Measurements from ENCODE around the gene BAIAP3. TPM values are rescaled to one million over a fixed set of nuclear protein-coding genes. Genes with fewer than 3 reads are reported as not detected.

The BAIAP3 gene
- total RNA-seq, 4 donors from 2014 or later = 1.5 to 14.2 (median 1.9) TPM

DNA sequence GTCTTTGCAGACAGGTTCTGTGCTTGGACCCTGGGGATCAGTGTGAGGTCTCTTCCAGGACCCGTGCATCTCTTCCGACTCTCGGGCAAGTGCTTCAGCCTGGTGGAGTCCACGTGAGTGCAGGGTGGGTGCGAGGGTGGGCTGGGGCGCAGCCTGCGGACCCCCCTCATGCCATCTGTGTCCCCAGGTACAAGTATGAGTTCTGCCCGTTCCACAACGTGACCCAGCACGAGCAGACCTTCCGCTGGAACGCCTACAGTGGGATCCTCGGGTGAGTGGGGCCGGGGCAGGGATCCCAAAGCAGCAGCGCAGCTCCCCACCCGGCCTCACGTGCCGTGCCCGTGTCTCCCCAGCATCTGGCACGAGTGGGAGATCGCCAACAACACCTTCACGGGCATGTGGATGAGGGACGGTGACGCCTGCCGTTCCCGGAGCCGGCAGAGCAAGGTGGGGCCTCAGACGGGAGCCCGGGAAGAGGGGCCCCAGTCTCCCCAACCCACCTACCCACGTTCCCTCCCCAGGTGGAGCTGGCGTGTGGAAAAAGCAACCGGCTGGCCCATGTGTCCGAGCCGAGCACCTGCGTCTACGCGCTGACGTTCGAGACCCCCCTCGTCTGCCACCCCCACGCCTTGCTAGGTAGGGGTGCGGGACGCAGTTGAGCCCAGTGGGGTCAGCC, 28.4 kb downstream of the BAIAP3 start:
- DNase-seq (ENCODE audit: low spot score) (no peak), ATAC-seq (ENCODE audit: low FRiP score) (no peak)
- TF ChIP-seq, protein P1, sequence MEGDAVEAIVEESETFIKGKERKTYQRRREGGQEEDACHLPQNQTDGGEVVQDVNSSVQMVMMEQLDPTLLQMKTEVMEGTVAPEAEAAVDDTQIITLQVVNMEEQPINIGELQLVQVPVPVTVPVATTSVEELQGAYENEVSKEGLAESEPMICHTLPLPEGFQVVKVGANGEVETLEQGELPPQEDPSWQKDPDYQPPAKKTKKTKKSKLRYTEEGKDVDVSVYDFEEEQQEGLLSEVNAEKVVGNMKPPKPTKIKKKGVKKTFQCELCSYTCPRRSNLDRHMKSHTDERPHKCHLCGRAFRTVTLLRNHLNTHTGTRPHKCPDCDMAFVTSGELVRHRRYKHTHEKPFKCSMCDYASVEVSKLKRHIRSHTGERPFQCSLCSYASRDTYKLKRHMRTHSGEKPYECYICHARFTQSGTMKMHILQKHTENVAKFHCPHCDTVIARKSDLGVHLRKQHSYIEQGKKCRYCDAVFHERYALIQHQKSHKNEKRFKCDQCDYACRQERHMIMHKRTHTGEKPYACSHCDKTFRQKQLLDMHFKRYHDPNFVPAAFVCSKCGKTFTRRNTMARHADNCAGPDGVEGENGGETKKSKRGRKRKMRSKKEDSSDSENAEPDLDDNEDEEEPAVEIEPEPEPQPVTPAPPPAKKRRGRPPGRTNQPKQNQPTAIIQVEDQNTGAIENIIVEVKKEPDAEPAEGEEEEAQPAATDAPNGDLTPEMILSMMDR (IDR thresholded peaks at IDR 0.05) = no peak

DNA sequence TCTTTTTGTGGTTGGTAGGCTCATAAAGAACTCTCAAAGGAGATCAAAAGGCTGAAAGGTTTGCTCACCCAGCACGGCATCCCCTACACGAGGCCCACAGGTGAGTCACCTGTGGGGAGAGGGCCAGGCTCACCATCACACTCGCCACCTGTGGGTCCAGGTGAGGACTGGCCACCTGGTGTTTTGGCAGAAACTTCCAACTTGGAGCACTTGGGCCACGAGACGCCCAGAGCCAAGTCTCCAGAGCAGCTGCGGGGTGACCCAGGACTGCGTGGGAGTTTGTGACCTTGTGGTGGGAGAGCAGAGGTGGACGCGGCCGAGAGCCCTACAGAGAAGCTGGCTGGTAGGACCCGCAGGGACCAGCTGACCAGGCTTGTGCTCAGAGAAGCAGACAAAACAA, 29.4 kb downstream of the BAIAP3 start:
- ATAC-seq (ENCODE audit: low FRiP score) (no peak), DNase-seq (ENCODE audit: low spot score) (no peak)
- TF ChIP-seq, protein P1 (IDR thresholded peaks at IDR 0.05) = no peak

DNA sequence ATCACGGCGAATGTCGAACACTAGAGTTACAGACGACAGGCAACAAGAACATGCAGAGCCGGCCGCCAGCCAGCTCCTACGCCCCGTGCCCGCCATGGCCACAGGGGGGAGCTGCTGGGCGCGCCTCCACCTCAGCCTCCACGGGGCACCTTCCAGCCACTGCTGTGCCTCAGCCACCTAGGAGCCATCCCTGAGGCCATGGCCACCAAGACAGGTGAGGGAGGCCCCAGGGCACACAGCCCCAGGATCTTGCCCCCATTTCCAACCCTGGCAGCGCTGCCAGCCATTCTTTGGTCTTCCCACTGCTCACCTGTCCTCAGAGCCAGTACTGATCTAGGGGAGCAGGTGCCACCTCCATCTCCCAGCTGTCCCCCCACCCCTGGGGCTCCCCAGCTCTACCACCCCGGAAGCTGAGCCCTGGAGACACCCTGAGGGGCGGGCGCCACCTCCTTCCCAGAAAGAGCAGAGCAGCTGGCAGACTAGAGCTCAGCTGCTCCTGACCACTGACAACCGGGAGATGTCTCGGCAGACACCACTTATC, 30.1 kb downstream of the BAIAP3 start:
- ATAC-seq (ENCODE audit: low FRiP score) = no peak
- DNase-seq (ENCODE audit: low spot score) = no peak
- TF ChIP-seq, protein P1 (IDR thresholded peaks at IDR 0.05) = no peak

DNA sequence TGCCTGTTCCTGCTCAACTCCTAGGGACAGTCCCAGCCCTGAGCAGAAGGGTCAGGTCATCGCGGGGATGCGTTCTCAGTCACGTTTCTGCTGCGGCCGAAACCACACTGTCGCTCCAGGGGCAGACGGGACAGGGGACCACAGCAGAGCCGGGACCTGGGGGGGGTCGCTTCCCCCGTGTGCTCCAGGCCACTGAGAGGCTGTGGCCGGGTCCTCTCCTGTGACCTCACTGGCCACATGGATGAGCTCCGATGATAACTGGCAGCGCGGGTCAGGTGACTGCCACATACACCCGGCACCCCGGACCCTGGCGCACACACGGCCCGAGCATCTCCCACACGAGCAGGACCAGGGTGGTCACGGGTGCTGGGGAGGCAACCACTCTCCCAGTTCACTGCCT, 31.1 kb downstream of the BAIAP3 start:
- TF ChIP-seq, protein P1 (IDR thresholded peaks at IDR 0.05) = no peak
- no peak for DNase-seq (ENCODE audit: low spot score)
- ATAC-seq (ENCODE audit: low FRiP score) = no peak

DNA sequence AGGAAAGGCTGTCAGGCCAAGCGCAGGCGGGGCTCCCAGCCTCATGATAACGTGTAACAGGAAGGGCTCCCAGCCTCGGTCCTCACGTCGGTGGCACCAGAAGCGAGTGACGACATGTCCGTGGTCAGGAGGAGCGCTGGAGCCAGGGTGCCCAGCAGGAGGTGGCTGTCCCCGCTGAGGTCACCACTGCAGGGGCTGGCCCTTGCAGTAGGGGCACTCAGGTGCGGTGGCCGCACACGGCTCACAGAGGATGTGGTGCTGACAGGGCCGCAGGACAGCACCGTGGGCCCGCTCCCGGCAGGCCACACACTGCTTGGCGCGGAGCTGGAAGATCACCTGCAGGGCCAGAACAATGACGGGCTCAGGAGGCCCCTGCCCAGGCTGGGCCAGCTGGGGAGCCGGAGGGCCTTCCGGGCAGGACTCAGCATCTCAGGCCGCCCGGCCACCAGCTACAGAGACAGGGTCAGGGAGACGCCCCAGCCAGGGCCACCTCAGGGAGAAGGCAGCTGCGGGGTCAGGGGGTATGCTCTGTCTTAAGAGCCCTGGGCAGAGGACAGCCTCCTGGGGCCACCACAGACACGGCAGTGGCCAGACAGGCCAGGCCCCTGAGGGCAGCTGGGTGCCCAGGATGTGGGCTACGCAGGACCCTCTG, 32.7 kb downstream of the BAIAP3 start:
- ATAC-seq (ENCODE audit: low FRiP score) (no peak), DNase-seq (ENCODE audit: low spot score) (no peak)
- TF ChIP-seq, protein P1 (IDR thresholded peaks at IDR 0.05) = no peak

DNA sequence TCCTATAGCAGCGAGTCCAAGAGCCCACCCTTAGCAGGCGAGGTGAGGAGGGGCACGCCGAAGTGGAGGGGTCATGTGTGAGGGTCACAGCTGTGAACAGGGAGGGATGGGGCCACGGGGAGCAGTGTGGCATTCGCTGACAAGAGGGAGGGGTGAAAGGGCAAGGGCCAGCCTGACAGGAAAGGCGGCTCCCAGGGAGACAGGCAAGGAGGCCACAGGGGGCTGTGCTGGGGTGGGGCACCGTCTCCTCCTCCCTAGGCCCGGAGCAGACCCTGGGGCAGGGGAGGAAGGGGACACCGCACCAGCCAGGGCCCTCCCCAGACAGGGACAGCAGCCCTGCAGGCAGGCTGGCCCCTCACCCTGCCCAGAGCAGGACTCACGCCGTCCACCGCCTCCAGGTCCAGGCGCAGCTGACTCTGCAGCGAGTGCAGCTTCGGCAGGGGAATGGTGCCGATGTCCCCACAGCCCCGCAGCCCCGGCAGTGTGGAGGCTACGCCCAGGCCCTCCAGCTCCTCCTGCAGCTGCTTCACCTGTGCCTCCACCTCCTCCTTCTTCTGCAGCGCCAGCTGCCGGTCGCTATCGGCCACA, 33.4 kb downstream of the BAIAP3 start:
- DNase-seq (ENCODE audit: low spot score) (no peak), ATAC-seq (ENCODE audit: low FRiP score) (no peak)
- TF ChIP-seq, protein P1 (IDR thresholded peaks at IDR 0.05) = no peak
